Stomach (tissue), 4 donors: ENCODE data around the gene APOBEC3A.

Source experiments
- CTCF ChIP-seq, 7 experiments: fragments of 450-650 bp in 4 of 7; fragments of 200-600 bp in 3 of 7; sonication (generic) in 3 of 7; IDR thresholded peaks; one replicate each; pipeline ENCODE4 v1.5.1; 2016 to 2019; ENCODE audit warnings: antibody characterized with exemption in 7 of 7, control low read depth in 2 of 7, mild to moderate bottlenecking in 1 of 7
- EP300 ChIP-seq: sonication (generic); formaldehyde crosslinking; IDR thresholded peaks from one replicate; pipeline ENCODE4 v1.6.1; 2017; ENCODE audit warnings: antibody characterized with exemption

- TF ChIP-seq CTCF (IDR thresholded peaks at IDR 0.05), result peak in 3 of 7 experiments; percentile 68 to 78 (median 71)
- no peak for TF ChIP-seq EP300
Measured at GRCh38 chr22:38973289-38974169, 16.1 kb downstream of the APOBEC3A start.
